ENCODE data around the gene HEATR3. TPM values are rescaled to one million over a fixed set of nuclear protein-coding genes. Genes with fewer than 3 reads are reported as not detected.

HEATR3 gene
- total and polyA plus RNA-seq, 2 experiments from 2014 or later: 5.7 to 25.1 TPM

- H4K20me1 ChIP-seq (ENCODE audit: insufficient read depth): no peaks in the 10 kb centered on the region; the same call in 1 of the 2 replicates
- H3K9ac ChIP-seq: no peak overlapping the region
- no peaks in the 10 kb centered on the region for H3K27me3 ChIP-seq (replicated peaks; ENCODE audit: insufficient read depth)
- DNase-seq: no peak
- 98 to 100% methylated on average over 1 of the region's 1 CpG for WGBS, 2 experiments (ENCODE audit: low coverage in 1 of 2, low lambda C conversion rate in 2 of 2, missing lambda C conversion rate in 2 of 2)
- H3K27ac ChIP-seq: no peak overlapping the region
- H3K4me2 ChIP-seq (ENCODE audit: unreplicated experiment): no peak overlapping the region
- no peak overlapping the region for H2AFZ ChIP-seq
- no peak overlapping the region for H3K4me3 ChIP-seq
- no peaks in the 10 kb centered on the region for H3F3A ChIP-seq (ENCODE audit: insufficient read depth)
- in situ Hi-C loops (cut with MboI): no loop called here
- no peaks in the 10 kb centered on the region for H3K9me2 ChIP-seq (ENCODE audit: insufficient read depth)
- H3K4me1 ChIP-seq (ENCODE audit: insufficient read depth): no peaks in the 10 kb centered on the region
- no peaks in the 10 kb centered on the region for H3K36me3 ChIP-seq (ENCODE audit: low read depth)
- TF ChIP-seq EZH2 (IDR thresholded peaks at IDR 0.05; ENCODE audit: insufficient read depth, poor library complexity, severe bottlenecking): no peak
- no peak for TF ChIP-seq EZH2phosphoT487 (IDR thresholded peaks at IDR 0.05; ENCODE audit: insufficient read depth, low read depth)
- no peaks in the 10 kb centered on the region for H3K79me2 ChIP-seq (ENCODE audit: insufficient read depth)
- H3K9me3 ChIP-seq (ENCODE audit: low read depth): no peaks in the 10 kb centered on the region
Measured at GRCh38 chr16:50139580-50139979, 73.8 kb downstream of the HEATR3 start.

GRCh38 chr16:50144211-50144610, 78.4 kb downstream of the HEATR3 start:
- H3K4me2 ChIP-seq (ENCODE audit: unreplicated experiment): no peak overlapping the region
- DNase-seq: no peak
- no peak overlapping the region for H2AFZ ChIP-seq
- H3K36me3 ChIP-seq (ENCODE audit: low read depth): no peaks in the 10 kb centered on the region
- no peaks in the 10 kb centered on the region for H3K9me2 ChIP-seq (ENCODE audit: insufficient read depth)
- no peak overlapping the region for H3K9ac ChIP-seq
- H3K79me2 ChIP-seq (ENCODE audit: insufficient read depth): no peaks in the 10 kb centered on the region
- TF ChIP-seq EZH2phosphoT487 (IDR thresholded peaks at IDR 0.05; ENCODE audit: insufficient read depth, low read depth) (no peak), EZH2 (IDR thresholded peaks at IDR 0.05; ENCODE audit: insufficient read depth, poor library complexity, severe bottlenecking) (no peak)
- H3K4me3 ChIP-seq: no peak overlapping the region
- in situ Hi-C loops (cut with MboI): no loop called here
- H3K27ac ChIP-seq: no peak overlapping the region
- H3K4me1 ChIP-seq (ENCODE audit: insufficient read depth): no peaks in the 10 kb centered on the region
- no peaks in the 10 kb centered on the region for H3F3A ChIP-seq (ENCODE audit: insufficient read depth)
- WGBS, 2 experiments (ENCODE audit: low coverage in 1 of 2, low lambda C conversion rate in 2 of 2, missing lambda C conversion rate in 2 of 2): 90 to 95% methylated on average over 2 of the region's 2 CpGs
- no peaks in the 10 kb centered on the region for H4K20me1 ChIP-seq (ENCODE audit: insufficient read depth)
- no peaks in the 10 kb centered on the region for H3K9me3 ChIP-seq (ENCODE audit: low read depth)
- no peaks in the 10 kb centered on the region for H3K27me3 ChIP-seq (replicated peaks; ENCODE audit: insufficient read depth)

GRCh38 chr16:50146479-50147435, 81.0 kb downstream of the HEATR3 start:
- peaks cover 1% of the 10 kb centered on the region for H3F3A ChIP-seq (ENCODE audit: insufficient read depth)
- no peaks in the 10 kb centered on the region for H3K79me2 ChIP-seq (ENCODE audit: insufficient read depth)
- no peaks in the 10 kb centered on the region for H3K27me3 ChIP-seq (replicated peaks; ENCODE audit: insufficient read depth)
- H4K20me1 ChIP-seq (ENCODE audit: insufficient read depth): no peaks in the 10 kb centered on the region
- no peaks in the 10 kb centered on the region for H3K9me2 ChIP-seq (ENCODE audit: insufficient read depth)
- no peaks in the 10 kb centered on the region for H3K9me3 ChIP-seq (ENCODE audit: low read depth)
- 91 to 92% methylated on average over 9 of the region's 9 CpGs for WGBS, 2 experiments (ENCODE audit: low coverage in 1 of 2, low lambda C conversion rate in 2 of 2, missing lambda C conversion rate in 2 of 2)
- TF ChIP-seq EZH2 (IDR thresholded peaks at IDR 0.05; ENCODE audit: insufficient read depth, poor library complexity, severe bottlenecking) (no peak), EZH2phosphoT487 (IDR thresholded peaks at IDR 0.05; ENCODE audit: insufficient read depth, low read depth) (no peak)
- no peaks in the 10 kb centered on the region for H3K36me3 ChIP-seq (ENCODE audit: low read depth)
- in situ Hi-C loops (cut with MboI): no loop called here
- H3K9ac ChIP-seq: no peak overlapping the region
- H3K4me2 ChIP-seq (ENCODE audit: unreplicated experiment): no peak overlapping the region
- DNase-seq: no peak
- no peak overlapping the region for H3K4me3 ChIP-seq
- no peak overlapping the region for H2AFZ ChIP-seq
- no peaks in the 10 kb centered on the region for H3K4me1 ChIP-seq (ENCODE audit: insufficient read depth)
- H3K27ac ChIP-seq: no peak overlapping the region

- Histone ChIP-seq H3K79me2 (ENCODE audit: insufficient read depth) (peaks cover 26% of the 10 kb centered on the region), H3K9ac (no peak overlapping the region), H2AFZ (no peak overlapping the region), H3K36me3 (ENCODE audit: low read depth) (no peaks in the 10 kb centered on the region), H3K9me2 (ENCODE audit: insufficient read depth) (no peaks in the 10 kb centered on the region), H3F3A (ENCODE audit: insufficient read depth) (peaks cover 23% of the 10 kb centered on the region), H3K4me2 (ENCODE audit: unreplicated experiment) (no peak overlapping the region), H3K27ac (no peak overlapping the region), H3K27me3 (replicated peaks; ENCODE audit: insufficient read depth) (no peaks in the 10 kb centered on the region), H4K20me1 (ENCODE audit: insufficient read depth) (peaks cover 6% of the 10 kb centered on the region; the same call in 1 of the 2 replicates), H3K4me3 (no peak overlapping the region), H3K4me1 (ENCODE audit: insufficient read depth) (peaks cover 11% of the 10 kb centered on the region), H3K9me3 (ENCODE audit: low read depth) (no peaks in the 10 kb centered on the region)
- no peak for TF ChIP-seq EZH2phosphoT487 (IDR thresholded peaks at IDR 0.05; ENCODE audit: insufficient read depth, low read depth)
- no peak for TF ChIP-seq EZH2 (IDR thresholded peaks at IDR 0.05; ENCODE audit: insufficient read depth, poor library complexity, severe bottlenecking)
- DNase-seq: no peak
- in situ Hi-C loops (cut with MboI): no loop called here
- WGBS, 2 experiments (ENCODE audit: low coverage in 1 of 2, low lambda C conversion rate in 2 of 2, missing lambda C conversion rate in 2 of 2): 95 to 97% methylated on average over 5 of the region's 5 CpGs
Measured at GRCh38 chr16:50151322-50151721, 85.6 kb downstream of the HEATR3 start.
